Panc1 (cell line): ENCODE measurements around the gene GIMAP5. TPM values are rescaled to one million over a fixed set of nuclear protein-coding genes. Genes with fewer than 3 reads are reported as not detected.

Source experiments
- ATAC-seq: fragments of 200-7000 bp; cut with Tn5 transposase; 2 replicates; pipeline ENCODE4 v1.9.1; 2020; ENCODE audit warnings: mild to moderate bottlenecking, moderate library complexity
- BruUV-seq: library from RNA; stranded (reverse); fragments of 400-500 nt; replicated peaks from 2 replicates; lab custom pipeline; 2021; lab: Mats Ljungman, UMichigan
- CTCF ChIA-PET: fragments of 300-600 bp; sonication (Branson Sonifier 250); formaldehyde crosslinking; loops from one replicate; lab custom pipeline; 2022; ENCODE audit warnings: antibody characterized with exemption; lab: Charles Lee
- POLR2A ChIA-PET: fragments of 300-600 bp; sonication (Branson Sonifier 250); formaldehyde crosslinking; loops from one replicate; lab custom pipeline; 2022; ENCODE audit warnings: antibody characterized with exemption; lab: Charles Lee
- DNase-seq: peaks from one replicate; pipeline ENCODE4 v3.0.0-alpha.2; 2010; ENCODE audit warnings: low read depth, low spot score
- H3K27ac ChIP-seq: 2 replicates; pipeline ENCODE4 v1.5.1; 2011; ENCODE audit warnings: mild to moderate bottlenecking, low read length, inconsistent platforms
- H3K27me3 ChIP-seq: fragments of 200-500 bp; sonication (Bioruptor generic); 2 replicates; pipeline ENCODE4 v1.6.0; 2014; ENCODE audit warnings: low read length, inconsistent platforms; ENCODE audit not compliant: control insufficient read depth, insufficient read depth
- H3K36me3 ChIP-seq: fragments of 200-500 bp; sonication (Bioruptor generic); 2 replicates; pipeline ENCODE4 v1.5.1; 2014; ENCODE audit warnings: inconsistent platforms, mild to moderate bottlenecking, low read length, moderate library complexity; ENCODE audit not compliant: control insufficient read depth, insufficient read depth
- H3K4me1 ChIP-seq: 2 replicates; pipeline ENCODE4 v1.5.1; 2011; ENCODE audit warnings: inconsistent platforms, mild to moderate bottlenecking, low read length, moderate library complexity; ENCODE audit not compliant: control insufficient read depth, insufficient read depth
- H3K4me3 ChIP-seq, 2 experiments: 2 replicates each; pipeline ENCODE4 v1.5.1; 2011 to 2012; ENCODE audit warnings: low read depth in 2 of 2, low read length in 2 of 2, mild to moderate bottlenecking in 2 of 2, inconsistent platforms in 1 of 2, moderate library complexity in 1 of 2
- H3K9me3 ChIP-seq: fragments of 200-500 bp; sonication (Bioruptor generic); 2 replicates; pipeline ENCODE4 v1.5.1; 2014; ENCODE audit warnings: low read depth, mild to moderate bottlenecking, inconsistent platforms, low read length, moderate library complexity; ENCODE audit not compliant: control insufficient read depth, insufficient read depth
- CTCF ChIP-seq: fragments of 450-650 bp; IDR thresholded peaks from 2 replicates; pipeline ENCODE4 v1.5.1; 2017; ENCODE audit warnings: mild to moderate bottlenecking
- POLR2AphosphoS5 ChIP-seq: IDR thresholded peaks from 2 replicates; pipeline ENCODE4 v1.6.1; 2012; ENCODE audit warnings: mild to moderate bottlenecking, low read depth, low read length, moderate library complexity
- REST ChIP-seq, 2 experiments: IDR thresholded peaks; 2 replicates each; pipeline ENCODE4 v1.6.1; 2011 to 2012; ENCODE audit warnings: low read depth in 2 of 2, control low read depth in 1 of 2, low read length in 1 of 2, mild to moderate bottlenecking in 1 of 2, moderate library complexity in 1 of 2; ENCODE audit not compliant: insufficient read depth in 1 of 2
- SIN3A ChIP-seq: IDR thresholded peaks from 2 replicates; pipeline ENCODE4 v1.6.1; 2012; ENCODE audit warnings: low read depth, mild to moderate bottlenecking, low read length, moderate library complexity, borderline replicate concordance; ENCODE audit not compliant: insufficient read depth
- TCF7L2 ChIP-seq: IDR thresholded peaks from 2 replicates; pipeline ENCODE4 v1.6.1; 2011; ENCODE audit warnings: mild to moderate bottlenecking, low read depth, low read length, inconsistent platforms
- in situ Hi-C: cut with HindIII; loops from 2 replicates; pipeline ENCODE4 v1.10.0; 2016; ENCODE audit warnings: low sequenced_read_pairs, low pct_unique_long_range_greater_than_20kb
- intact Hi-C: fragments of 100-400 bp; cut with micrococcal nuclease; formaldehyde crosslinking; loops from one replicate; pipeline ENCODE4 v1.10.0; 2022; ENCODE audit not compliant: unreplicated experiment
- total RNA-seq: library from RNA; stranded (reverse); gene quantifications from one replicate; pipeline ENCODE4 v1.2.1, GENCODE V29; 2021; ENCODE audit not compliant: unreplicated experiment

GIMAP5 gene
- total RNA-seq, 1 experiment from 2014 or later: 0.51 TPM

GRCh38 chr7:150740053-150740452 lies 2.8 kb downstream of the GIMAP5 start:
- no peak for TF ChIP-seq POLR2AphosphoS5
- TF ChIP-seq REST (IDR thresholded peaks at IDR 0.05; ENCODE audit: insufficient read depth in 1 of 2, low read depth in 2 of 2, low read length in 1 of 2): no peak
- TF ChIP-seq TCF7L2: no peak
- no peak for TF ChIP-seq CTCF
- TF ChIP-seq SIN3A: no peak
- POLR2A ChIA-PET: no interaction called here
- in situ Hi-C loops (no loop called here), intact Hi-C loops (no loop called here)
- CTCF ChIA-PET: no interaction called here
- DNase-seq (no peak), ATAC-seq (no peak)
- BruUV-seq: no TSS peak
- H3K27me3 ChIP-seq: peaks cover 18% of the 10 kb centered on the region
- H3K4me1 ChIP-seq: no peaks in the 10 kb centered on the region; the same call in 1 of the 2 replicates
- H3K36me3 ChIP-seq: no peaks in the 10 kb centered on the region
- H3K27ac ChIP-seq: no peak overlapping the region
- H3K4me3 ChIP-seq: no peak overlapping the region
- H3K9me3 ChIP-seq: no peaks in the 10 kb centered on the region

GRCh38 chr7:150742286-150742968 lies 5.2 kb downstream of the GIMAP5 start:
- ATAC-seq (no peak), DNase-seq (no peak)
- no peak for TF ChIP-seq SIN3A
- TF ChIP-seq POLR2AphosphoS5: no peak
- TF ChIP-seq CTCF: no peak
- TF ChIP-seq REST (IDR thresholded peaks at IDR 0.05; ENCODE audit: insufficient read depth in 1 of 2, low read depth in 2 of 2, low read length in 1 of 2): no peak
- TF ChIP-seq TCF7L2: no peak
- in situ Hi-C loops (no loop called here), intact Hi-C loops (no loop called here)
- CTCF ChIA-PET: no interaction called here
- Histone ChIP-seq H3K27ac (no peak overlapping the region), H3K4me3 (no peak overlapping the region), H3K27me3 (peaks cover 15% of the 10 kb centered on the region), H3K9me3 (no peaks in the 10 kb centered on the region), H3K36me3 (no peaks in the 10 kb centered on the region), H3K4me1 (no peaks in the 10 kb centered on the region; the same call in 1 of the 2 replicates)
- no TSS peak for BruUV-seq
- POLR2A ChIA-PET: no interaction called here
